Neural cell (in vitro differentiated cells): ENCODE results near the gene DGKD.

Source experiments
- CTCF ChIP-seq: fragments of 450-650 bp; IDR thresholded peaks from 2 replicates; pipeline ENCODE4 v1.5.1; 2014; ENCODE audit warnings: antibody characterized with exemption, mild to moderate bottlenecking, moderate library complexity; ENCODE audit not compliant: poor library complexity, severe bottlenecking
- EZH2 ChIP-seq: fragments of 200-600, 300-800 bp; shearing (Covaris generic), sonication (generic); IDR thresholded peaks from 2 replicates; pipeline ENCODE4 v1.6.1; 2014; ENCODE audit warnings: antibody characterized with exemption, low read length, borderline replicate concordance, mild to moderate bottlenecking; ENCODE audit not compliant: insufficient read depth, poor library complexity, severe bottlenecking

- TF ChIP-seq CTCF (no peak), EZH2 (no peak)
Measured at GRCh38 chr2:233362742-233363141, 8.4 kb downstream of the DGKD start.
